H1 (cell line): ENCODE results near the gene PRSS50. TPM values are rescaled to one million over a fixed set of nuclear protein-coding genes. Genes with fewer than 3 reads are reported as not detected.

Experiments
- CTCF ChIA-PET: fragments of 300-600 bp; sonication (Branson Sonifier 250); formaldehyde crosslinking; loops from one replicate; lab custom pipeline; 2021; ENCODE audit not compliant: partially characterized antibody; lab: Charles Lee
- POLR2A ChIA-PET: fragments of 300-600 bp; sonication (Branson Sonifier 250); formaldehyde crosslinking; loops from one replicate; lab custom pipeline; 2021; ENCODE audit warnings: inconsistent platforms; ENCODE audit not compliant: partially characterized antibody; lab: Charles Lee
- DNase-seq, 2 experiments: peaks; one replicate each; pipeline versions ENCODE4 v3.0.0 to v3.0.0-alpha.2; 2010 to 2022; ENCODE audit warnings: low spot score in 2 of 2, low read depth in 1 of 2, mixed read lengths in 1 of 2
- FAIRE-seq: peaks from 2 replicates; lab custom pipeline; 2011; peaks lifted over from hg19 to GRCh38; lab: Jason Lieb, UNC
- H2AFZ ChIP-seq: 2 replicates; pipeline ENCODE4 v1.8.1; 2012; ENCODE audit warnings: low read length, inconsistent platforms
- H2AK5ac ChIP-seq: 2 replicates; pipeline ENCODE4 v1.6.1; 2013; ENCODE audit warnings: low read depth, low read length
- H2BK120ac ChIP-seq: replicated peaks from 2 replicates; pipeline ENCODE3; 2013; ENCODE audit warnings: low read depth, low read length, inconsistent platforms
- H2BK12ac ChIP-seq: 2 replicates; pipeline ENCODE4 v1.6.1; 2013; ENCODE audit warnings: low read depth, low read length
- H2BK15ac ChIP-seq: 2 replicates; pipeline ENCODE4 v1.6.1; 2013; ENCODE audit warnings: low read length
- H2BK20ac ChIP-seq: 2 replicates; pipeline ENCODE4 v1.6.1; 2013; ENCODE audit warnings: low read length
- H2BK5ac ChIP-seq: 2 replicates; pipeline ENCODE4 v1.6.1; 2013; ENCODE audit warnings: low read depth, low read length
- H3K14ac ChIP-seq: 2 replicates; pipeline ENCODE4 v1.6.1; 2013; ENCODE audit warnings: inconsistent platforms; ENCODE audit not compliant: insufficient read length
- H3K18ac ChIP-seq: 2 replicates; pipeline ENCODE4 v1.6.1; 2013; ENCODE audit warnings: low read length; ENCODE audit errors: extremely low read depth
- H3K23ac ChIP-seq: 2 replicates; pipeline ENCODE4 v1.6.1; 2013; ENCODE audit warnings: inconsistent platforms; ENCODE audit not compliant: insufficient read length
- H3K23me2 ChIP-seq: 2 replicates; pipeline ENCODE4 v1.6.1; 2013; ENCODE audit warnings: low read depth, low read length
- H3K27ac ChIP-seq: 2 replicates; pipeline ENCODE4 v1.6.1; 2011; ENCODE audit warnings: low read depth, low read length, inconsistent platforms
- H3K27me3 ChIP-seq, 4 experiments: replicated peaks in 1 of 4; 1 replicate in 1 of 4; 2 replicates in 3 of 4; pipeline versions ENCODE4 v1.6.1 to v1.8.1; 2011 to 2013; ENCODE audit warnings: low read length in 3 of 4, mild to moderate bottlenecking in 3 of 4, inconsistent platforms in 2 of 4, mixed read lengths in 2 of 4, moderate library complexity in 1 of 4; ENCODE audit not compliant: control insufficient read depth in 3 of 4, insufficient read depth in 3 of 4; ENCODE audit errors: extremely low read depth in 1 of 4
- H3K36me3 ChIP-seq, 4 experiments: 2 replicates each; pipeline versions ENCODE4 v1.6.1 to v1.8.1; 2011 to 2013; ENCODE audit warnings: mild to moderate bottlenecking in 4 of 4, low read length in 3 of 4, moderate library complexity in 2 of 4, control low read depth in 1 of 4, inconsistent platforms in 1 of 4; ENCODE audit not compliant: insufficient read depth in 4 of 4, control insufficient read depth in 2 of 4
- H3K4ac ChIP-seq: replicated peaks from 2 replicates; pipeline ENCODE3; 2013; ENCODE audit warnings: low read length, low read depth, mixed read lengths, inconsistent platforms; ENCODE audit not compliant: insufficient read length
- H3K4me1 ChIP-seq, 4 experiments: replicated peaks in 1 of 4; 1 replicate in 1 of 4; 2 replicates in 3 of 4; pipeline versions ENCODE4 v1.6.1 to v1.8.1; 2011 to 2013; ENCODE audit warnings: low read length in 3 of 4, inconsistent platforms in 2 of 4, mixed read lengths in 1 of 4; ENCODE audit not compliant: insufficient read depth in 4 of 4, control insufficient read depth in 3 of 4
- H3K4me2 ChIP-seq, 2 experiments: 2 replicates each; pipeline versions ENCODE4 v1.6.1 to v1.8.1; 2011 to 2013; ENCODE audit warnings: low read depth in 2 of 2, low read length in 2 of 2, control low read depth in 1 of 2, inconsistent platforms in 1 of 2, mild to moderate bottlenecking in 1 of 2; ENCODE audit not compliant: insufficient read depth in 1 of 2
- H3K4me3 ChIP-seq, 4 experiments: fragments of 200-600, 300-600 bp in 1 of 4; sonication (generic), shearing (Covaris generic), sonication (Bioruptor Twin) in 1 of 4; 2 replicates each; pipeline versions ENCODE4 v1.5.1 to v1.8.1; 2011 to 2016; ENCODE audit warnings: low read length in 4 of 4, low read depth in 3 of 4, control low read depth in 2 of 4, inconsistent platforms in 2 of 4, mild to moderate bottlenecking in 2 of 4, mixed read lengths in 1 of 4, moderate library complexity in 1 of 4; ENCODE audit not compliant: insufficient read depth in 2 of 4; ENCODE audit errors: extremely low read depth in 1 of 4
- H3K56ac ChIP-seq: replicated peaks from 2 replicates; pipeline ENCODE3; 2013; ENCODE audit warnings: low read depth, mild to moderate bottlenecking, mixed read lengths, low read length, inconsistent platforms; ENCODE audit not compliant: insufficient read length
- H3K79me1 ChIP-seq: 2 replicates; pipeline ENCODE4 v1.6.1; 2013; ENCODE audit warnings: low read depth, low read length, control low read depth
- H3K79me2 ChIP-seq, 2 experiments: 2 replicates each; pipeline versions ENCODE4 v1.6.1 to v1.8.1; 2012 to 2013; ENCODE audit warnings: low read length in 2 of 2, mild to moderate bottlenecking in 2 of 2, inconsistent platforms in 1 of 2; ENCODE audit not compliant: insufficient read depth in 2 of 2, control insufficient read depth in 1 of 2
- H3K9ac ChIP-seq, 4 experiments: replicated peaks in 1 of 4; 1 replicate in 1 of 4; 2 replicates in 3 of 4; pipeline versions ENCODE4 v1.6.1 to v1.8.1; 2011 to 2013; ENCODE audit warnings: low read depth in 3 of 4, low read length in 3 of 4, control low read depth in 2 of 4, mild to moderate bottlenecking in 2 of 4, moderate library complexity in 2 of 4, inconsistent platforms in 1 of 4; ENCODE audit errors: extremely low read depth in 1 of 4
- H3K9me3 ChIP-seq, 2 experiments: 2 replicates each; pipeline versions ENCODE4 v1.6.1 to v1.8.1; 2012 to 2013; ENCODE audit warnings: mild to moderate bottlenecking in 2 of 2, moderate library complexity in 2 of 2, control low read depth in 1 of 2, inconsistent platforms in 1 of 2, low read depth in 1 of 2, low read length in 1 of 2, mixed read lengths in 1 of 2; ENCODE audit not compliant: insufficient read depth in 2 of 2
- H4K20me1 ChIP-seq, 2 experiments: replicated peaks in 1 of 2; 2 replicates each; pipeline versions ENCODE3 to v1.8.1; 2011 to 2013; ENCODE audit warnings: inconsistent platforms in 2 of 2, low read length in 2 of 2, mild to moderate bottlenecking in 1 of 2; ENCODE audit not compliant: insufficient read depth in 2 of 2, control insufficient read depth in 1 of 2
- H4K5ac ChIP-seq: 2 replicates; pipeline ENCODE4 v1.6.1; 2013; ENCODE audit warnings: low read length, low read depth, mixed read lengths, inconsistent platforms; ENCODE audit not compliant: insufficient read length
- H4K8ac ChIP-seq: 2 replicates; pipeline ENCODE4 v1.8.0; 2013; ENCODE audit warnings: mild to moderate bottlenecking, moderate library complexity, low read length, inconsistent platforms; ENCODE audit not compliant: insufficient read depth; ENCODE audit errors: extremely low read depth
- H4K91ac ChIP-seq: replicated peaks from 2 replicates; pipeline ENCODE3; 2013; ENCODE audit warnings: low read length, mixed read lengths, inconsistent platforms; ENCODE audit not compliant: insufficient read length
- BACH1 ChIP-seq: IDR thresholded peaks from 2 replicates; pipeline ENCODE4 v1.6.1; 2012; ENCODE audit warnings: low read length, improper control_type of control experiment
- CREB1 ChIP-seq: IDR thresholded peaks from 2 replicates; pipeline ENCODE4 v1.6.1; 2012; ENCODE audit warnings: inconsistent platforms
- CTBP2 ChIP-seq: IDR thresholded peaks from 2 replicates; pipeline ENCODE4 v1.7.0; 2011; ENCODE audit warnings: borderline replicate concordance, mild to moderate bottlenecking, moderate library complexity, mixed read lengths, low read length; ENCODE audit not compliant: insufficient read depth, insufficient read length
- KDM5A ChIP-seq: fragments of 200-600 bp; IDR thresholded peaks from 2 replicates; pipeline ENCODE4 v1.7.1; 2012; ENCODE audit warnings: mild to moderate bottlenecking, low read length, inconsistent platforms, mixed read lengths
- POLR2AphosphoS5 ChIP-seq: IDR thresholded peaks from 2 replicates; pipeline ENCODE4 v1.6.1; 2011; ENCODE audit warnings: low read depth, low read length
- RBBP5 ChIP-seq: IDR thresholded peaks from 2 replicates; pipeline ENCODE4 v1.7.1; 2012; ENCODE audit warnings: low read depth, mild to moderate bottlenecking, inconsistent platforms, low read length, moderate library complexity, borderline replicate concordance
- RFX5 ChIP-seq: IDR thresholded peaks from 2 replicates; pipeline ENCODE4 v1.6.1; 2011; ENCODE audit warnings: low read depth, low read length, improper control_type of control experiment, borderline replicate concordance
- RNF2 ChIP-seq: fragments of 200-900, 300-1000 bp; sonication (generic); IDR thresholded peaks from 2 replicates; pipeline ENCODE4 v1.7.1; 2016; ENCODE audit warnings: borderline replicate concordance, low read depth, mild to moderate bottlenecking, antibody characterized with exemption, low read length; ENCODE audit not compliant: poor library complexity, severe bottlenecking; ENCODE audit errors: missing control alignments
- SIX5 ChIP-seq: IDR thresholded peaks from 2 replicates; pipeline ENCODE4 v1.6.1; 2011; ENCODE audit warnings: mild to moderate bottlenecking, low read depth, low read length
- SP4 ChIP-seq: IDR thresholded peaks from 2 replicates; pipeline ENCODE4 v1.6.1; 2012; ENCODE audit warnings: low read length, inconsistent platforms
- TBP ChIP-seq: IDR thresholded peaks from 2 replicates; pipeline ENCODE4 v1.6.1; 2011; ENCODE audit warnings: low read depth, low read length, improper control_type of control experiment
- TEAD4 ChIP-seq: IDR thresholded peaks from 2 replicates; pipeline ENCODE4 v1.6.1; 2012; ENCODE audit warnings: low read depth, low read length, inconsistent platforms, mixed read lengths
- WGBS, 2 experiments: shearing (Covaris generic) in 1 of 2; methylation state at CpG; one replicate each; pipeline versions ENCODE4 v1.1.6 to v1.1.7; 2013 to 2015; ENCODE audit warnings: low lambda C conversion rate in 2 of 2, mixed read lengths in 2 of 2, inconsistent platforms in 1 of 2, low coverage in 1 of 2, missing lambda C conversion rate in 1 of 2; ENCODE audit not compliant: insufficient replicate concordance in 2 of 2, insufficient coverage in 1 of 2, insufficient read length in 1 of 2; ENCODE audit errors: extremely low coverage in 1 of 2, missing lambda C conversion rate in 1 of 2; 5-methylcytosine and 5-hydroxymethylcytosine counted together
- polyA plus RNA-seq, 7 experiments: library from polyadenylated mRNA; depleted of rRNA in 3 of 7; stranded (reverse) in 5 of 7; unstranded in 2 of 7; fragments of >200 nt in 5 of 7; fragments of 200-250 nt in 2 of 7; gene quantifications; 1 replicate in 5 of 7; 2 replicates in 1 of 7; 4 replicates in 1 of 7; pipeline versions ENCODE4 v1.2.1 to v1.2.3, GENCODE V29; 2011 to 2013; ENCODE audit warnings: missing spikeins in 2 of 7, mixed read lengths in 2 of 7
- total RNA-seq: library from RNA; stranded (reverse); fragmentation: NEBNext Ultra II Directional; extraction: Animal tissue kit (Norgen Biotek cat#: 25700); gene quantifications from 2 replicates; pipeline ENCODE4 v1.2.1, GENCODE V29; 2021

Gene PRSS50
- total and polyA plus RNA-seq, 2 of the 8 experiments (the other 6 are each of a cell fraction or from before 2014, with no cell fraction given) = 0.47 to 0.71 TPM

GRCh38 chr3:46676601-46677410 lies 40.9 kb downstream of the PRSS50 start:
- POLR2A ChIA-PET = interaction anchor here (1.4 to 2.7 kb wide), 2 partner anchors 17 to 90 kb away, joined by 6 to 7 read pairs; partner anchors contain the start of gene ALS2CL
- no peak overlapping the region for H3K4ac ChIP-seq
- H3K9ac ChIP-seq = no peak overlapping the region
- no peak overlapping the region for H3K18ac ChIP-seq
- H2BK5ac ChIP-seq = no peak overlapping the region
- no peaks in the 10 kb centered on the region for H3K23me2 ChIP-seq
- no peak overlapping the region for H4K5ac ChIP-seq
- H4K20me1 ChIP-seq = peaks cover 0 to 1% of the 10 kb centered on the region in 2 experiments
- no peak overlapping the region for H3K56ac ChIP-seq
- TF ChIP-seq TBP = no peak
- no peak for TF ChIP-seq SP4
- no peak for TF ChIP-seq TEAD4
- no peak for TF ChIP-seq SIX5
- TF ChIP-seq POLR2AphosphoS5 = no peak
- TF ChIP-seq RNF2 = no peak
- no peak for TF ChIP-seq BACH1
- no peak for TF ChIP-seq CTBP2
- no peak for TF ChIP-seq RBBP5
- no peak for TF ChIP-seq CREB1
- no peak for TF ChIP-seq KDM5A
- TF ChIP-seq RFX5 = no peak
- TF ChIP-seq, all 59 proteins: peak for 0
- no peak overlapping the region for H2AFZ ChIP-seq
- DNase-seq (no peak), FAIRE-seq (no peak)
- no peak overlapping the region for H3K14ac ChIP-seq
- H3K36me3 ChIP-seq = no peaks in the 10 kb centered on the region
- H3K4me3 ChIP-seq = no peak overlapping the region
- H2BK15ac ChIP-seq = no peak overlapping the region
- no peak overlapping the region for H3K23ac ChIP-seq
- H3K4me2 ChIP-seq = no peak overlapping the region
- H2BK20ac ChIP-seq = no peak overlapping the region
- no peak overlapping the region for H2BK12ac ChIP-seq
- H2AK5ac ChIP-seq = no peak overlapping the region
- H3K27ac ChIP-seq = no peak overlapping the region
- no peaks in the 10 kb centered on the region for H3K79me1 ChIP-seq
- WGBS, 2 experiments = 83% methylated on average over 12 of the region's 16 CpGs; no CpG with 5 or more reads in 1 of the 2 experiments
- H3K27me3 ChIP-seq = no peaks in the 10 kb centered on the region
- no peaks in the 10 kb centered on the region for H3K79me2 ChIP-seq
- no peak overlapping the region for H4K8ac ChIP-seq
- CTCF ChIA-PET = interaction anchor here (0.9 to 4.2 kb wide), 9 partner anchors 8 to 188 kb away, joined by 3 to 32 read pairs (median 4); partner anchors contain the start of gene ALS2CL
- peaks cover 0 to 3% (median 0%) of the 10 kb centered on the region in 4 experiments; a peak in 1 of 7 replicates for H3K4me1 ChIP-seq
- H3K9me3 ChIP-seq = no peaks in the 10 kb centered on the region
- H4K91ac ChIP-seq = no peak overlapping the region
- H2BK120ac ChIP-seq = no peak overlapping the region
